ENCODE results near the gene ARHGEF7.
"Not testable (repeated sequence)": the region's sequence is repeated elsewhere in the genome, so short reads cannot be mapped to it uniquely, and the experiment has no call there.

ARHGEF7 gene

GRCh38 chr13:111253365-111253872 is 138.3 kb downstream of the ARHGEF7 start:
- no peak for DNase-seq (ENCODE audit: low spot score)

GRCh38 chr13:111255228-111255790 is 140.2 kb downstream of the ARHGEF7 start:
- DNase-seq (ENCODE audit: low spot score): no peak

- DNase-seq (ENCODE audit: low spot score): no peak
Observed at GRCh38 chr13:111256458-111256857, 141.3 kb downstream of the ARHGEF7 start.

GRCh38 chr13:111256946-111257345 is 141.8 kb downstream of the ARHGEF7 start:
- no peak for DNase-seq (ENCODE audit: low spot score)

GRCh38 chr13:111257899-111258298 is 142.8 kb downstream of the ARHGEF7 start:
- DNase-seq (ENCODE audit: low spot score): not testable (repeated sequence)

- no peak for DNase-seq (ENCODE audit: low spot score)
Observed at GRCh38 chr13:111258637-111259036, 143.5 kb downstream of the ARHGEF7 start.

- DNase-seq (ENCODE audit: low spot score): no peak
Observed at GRCh38 chr13:111259058-111259457, 143.9 kb downstream of the ARHGEF7 start.

GRCh38 chr13:111261326-111261725 is 146.2 kb downstream of the ARHGEF7 start:
- DNase-seq (ENCODE audit: low spot score): no peak

- DNase-seq (ENCODE audit: low spot score): no peak
Observed at GRCh38 chr13:111262281-111262680, 147.2 kb downstream of the ARHGEF7 start.

- DNase-seq (ENCODE audit: low spot score): no peak
Observed at GRCh38 chr13:111262715-111263114, 147.6 kb downstream of the ARHGEF7 start.

GRCh38 chr13:111263566-111263965 is 148.5 kb downstream of the ARHGEF7 start:
- DNase-seq (ENCODE audit: low spot score): no peak

GRCh38 chr13:111265006-111265700 is 150.0 kb downstream of the ARHGEF7 start:
- DNase-seq (ENCODE audit: low spot score): no peak

GRCh38 chr13:111265701-111266035 is 150.6 kb downstream of the ARHGEF7 start:
- no peak for DNase-seq (ENCODE audit: low spot score)

- no peak for DNase-seq (ENCODE audit: low spot score)
Observed at GRCh38 chr13:111267205-111267604, 152.1 kb downstream of the ARHGEF7 start.

- no peak for DNase-seq (ENCODE audit: low spot score)
Observed at GRCh38 chr13:111267784-111268183, 152.7 kb downstream of the ARHGEF7 start.

GRCh38 chr13:111269508-111269907 is 154.4 kb downstream of the ARHGEF7 start:
- DNase-seq (ENCODE audit: low spot score): no peak

- DNase-seq (ENCODE audit: low spot score): no peak
Observed at GRCh38 chr13:111270126-111270525, 155.0 kb downstream of the ARHGEF7 start.

GRCh38 chr13:111270765-111271698 is 155.9 kb downstream of the ARHGEF7 start:
- DNase-seq (ENCODE audit: low spot score): no peak

- no peak for DNase-seq (ENCODE audit: low spot score)
Observed at GRCh38 chr13:111272117-111272516, 157.0 kb downstream of the ARHGEF7 start.

GRCh38 chr13:111275382-111275781 is 160.3 kb downstream of the ARHGEF7 start:
- no peak for DNase-seq (ENCODE audit: low spot score)

- DNase-seq (ENCODE audit: low spot score): no peak
Observed at GRCh38 chr13:111275995-111276618, 161.0 kb downstream of the ARHGEF7 start.

GRCh38 chr13:111278258-111278657 is 163.1 kb downstream of the ARHGEF7 start:
- no peak for DNase-seq (ENCODE audit: low spot score)

Data from hematopoietic multipotent progenitor cell treated with erythropoietin and hydrocortisone succinate and interleukin-3 and kit ligand, for 17 days (in vitro differentiated cells).